Posterior cingulate gyrus (tissue), 11 donors: ENCODE measurements around the gene MOSPD2.
A peak's percentile ranks its signal among the peaks of the same experiment; 100 is the strongest.

ENCODE experiments used
- DNase-seq, 10 donors: peaks; one replicate each; pipeline versions ENCODE4 v3.0.0 to v3.0.0-alpha.2; 2020 to 2021; ENCODE audit warnings: mixed read lengths in 3 of 10
- intact Hi-C: fragments of 100-400 bp; cut with DNase I; formaldehyde crosslinking; loops from one replicate; pipeline ENCODE4 v1.15.1; 2023

Gene MOSPD2

GRCh38 chrX:14913241-14913640 lies 40.0 kb downstream of the MOSPD2 start:
- DNase-seq = no peak
- intact Hi-C loops = no loop called here

- no peak for DNase-seq
- intact Hi-C loops = no loop called here
Observed at GRCh38 chrX:14915596-14915995, 42.4 kb downstream of the MOSPD2 start.

GRCh38 chrX:14916017-14916674 lies 42.9 kb downstream of the MOSPD2 start:
- DNase-seq = no peak
- intact Hi-C loops = no loop called here

GRCh38 chrX:14919407-14919806 lies 46.2 kb downstream of the MOSPD2 start:
- intact Hi-C loops = no loop called here

GRCh38 chrX:14920196-14920595 lies 47.0 kb downstream of the MOSPD2 start:
- DNase-seq = no peak
- intact Hi-C loops = no loop called here

More at GRCh38 chrX:14919407-14919806, 46.2 kb downstream of the MOSPD2 start:
- no peak for DNase-seq

GRCh38 chrX:14922437-14922836 lies 49.2 kb downstream of the MOSPD2 start:
- intact Hi-C loops = no loop called here
- DNase-seq = no peak

GRCh38 chrX:14923761-14924160 lies 50.5 kb downstream of the MOSPD2 start:
- intact Hi-C loops = no loop called here
- no peak for DNase-seq

GRCh38 chrX:14926471-14926870 lies 53.2 kb downstream of the MOSPD2 start:
- intact Hi-C loops = no loop called here
- DNase-seq = no peak

GRCh38 chrX:14927401-14927800 lies 54.2 kb downstream of the MOSPD2 start:
- DNase-seq = no peak
- intact Hi-C loops = no loop called here

GRCh38 chrX:14930663-14931062 lies 57.4 kb downstream of the MOSPD2 start:
- intact Hi-C loops = no loop called here
- no peak for DNase-seq

GRCh38 chrX:14932136-14932535 lies 58.9 kb downstream of the MOSPD2 start:
- intact Hi-C loops = no loop called here
- DNase-seq = no peak

GRCh38 chrX:14934423-14934822 lies 61.2 kb downstream of the MOSPD2 start:
- intact Hi-C loops = no loop called here
- no peak for DNase-seq

- intact Hi-C loops = no loop called here
- peak in 2 of 10 donors; percentile 7 to 9 for DNase-seq
Observed at GRCh38 chrX:14936561-14936960, 63.3 kb downstream of the MOSPD2 start.

GRCh38 chrX:14939644-14940043 lies 66.4 kb downstream of the MOSPD2 start:
- intact Hi-C loops = no loop called here
- no peak for DNase-seq

GRCh38 chrX:14941301-14941700 lies 68.1 kb downstream of the MOSPD2 start:
- DNase-seq = no peak
- intact Hi-C loops = no loop called here

- no peak for DNase-seq
- intact Hi-C loops = no loop called here
Observed at GRCh38 chrX:14942341-14942740, 69.1 kb downstream of the MOSPD2 start.

GRCh38 chrX:14943962-14944361 lies 70.7 kb downstream of the MOSPD2 start:
- DNase-seq = no peak
- intact Hi-C loops = no loop called here

GRCh38 chrX:14946606-14947155 lies 73.5 kb downstream of the MOSPD2 start:
- intact Hi-C loops = no loop called here
- no peak for DNase-seq

- intact Hi-C loops = no loop called here
- DNase-seq = no peak
Observed at GRCh38 chrX:14948691-14949090, 75.5 kb downstream of the MOSPD2 start.

- DNase-seq = no peak
Observed at GRCh38 chrX:14956813-14957582, 83.8 kb downstream of the MOSPD2 start.

GRCh38 chrX:14963447-14964236 lies 90.4 kb downstream of the MOSPD2 start:
- no peak for DNase-seq
- intact Hi-C loops = no loop called here

More at GRCh38 chrX:14956813-14957582, 83.8 kb downstream of the MOSPD2 start:
- intact Hi-C loops = no loop called here
